Measurements from ENCODE around the gene SMC3. TPM values are rescaled to one million over a fixed set of nuclear protein-coding genes. Genes with fewer than 3 reads are reported as not detected.

Gene SMC3
- total and polyA plus RNA-seq, 2 of the 13 experiments (the other 11 are each of a cell fraction or from before 2014, with no cell fraction given) = 11.7 to 48.0 TPM

- TF ChIP-seq NR2F6 (IDR thresholded peaks at IDR 0.05) (peak; percentile 41; the same call in 1 of the 2 replicates), NR2F6 (CRISPR knock-in tag; IDR thresholded peaks at IDR 0.05) (no peak), PAWR (CRISPR knock-in tag; IDR thresholded peaks at IDR 0.05; ENCODE audit: borderline replicate concordance) (no peak), ZNF44 (CRISPR knock-in tag; IDR thresholded peaks at IDR 0.05) (no peak), RAD21 (CRISPR knock-in tag; IDR thresholded peaks at IDR 0.05) (no peak), MAFK (conservative IDR thresholded peaks at IDR 0.05 in 1 of 2, IDR thresholded peaks at IDR 0.05 in 1 of 2; ENCODE audit: low read length in 2 of 2) (peak; percentile 91 to 95), SOX5 (CRISPR knock-in tag; IDR thresholded peaks at IDR 0.05; ENCODE audit: borderline replicate concordance) (peak; percentile 64), REXO4 (CRISPR knock-in tag; IDR thresholded peaks at IDR 0.05; ENCODE audit: borderline replicate concordance) (no peak), ZNF335 (CRISPR knock-in tag; IDR thresholded peaks at IDR 0.05) (no peak), MAFG (CRISPR knock-in tag; IDR thresholded peaks at IDR 0.05) (no peak), PPARG (CRISPR knock-in tag; conservative IDR thresholded peaks at IDR 0.05) (0 out of 2 replicates have a peak, but pooled peaks have one; percentile 24), TBX3 (IDR thresholded peaks at IDR 0.05; ENCODE audit: borderline replicate concordance) (peak; percentile 78; the same call in 1 of the 2 replicates), MNT (IDR thresholded peaks at IDR 0.05) (no peak), KAT8 (CRISPR knock-in tag; IDR thresholded peaks at IDR 0.05) (peak; percentile 49; the same call in 1 of the 2 replicates), SIN3A (IDR thresholded peaks at IDR 0.05; ENCODE audit: borderline replicate concordance, low read depth, low read length) (peak; percentile 28; the same call in 1 of the 2 replicates), FOXA1 (IDR thresholded peaks at IDR 0.05) (peak; percentile 55; the same call in 1 of the 2 replicates), FOXA1 (CRISPR knock-in tag; IDR thresholded peaks at IDR 0.05) (peak; percentile 91), NFYC (CRISPR knock-in tag; IDR thresholded peaks at IDR 0.05) (no peak), MTF1 (CRISPR knock-in tag; IDR thresholded peaks at IDR 0.05) (no peak), ZFP36 (IDR thresholded peaks at IDR 0.05; ENCODE audit: borderline replicate concordance, low read depth, low read length, partially characterized antibody) (no peak), ZMAT5 (CRISPR knock-in tag; IDR thresholded peaks at IDR 0.05; ENCODE audit: borderline replicate concordance, low read depth) (no peak), SMAD3 (CRISPR knock-in tag; IDR thresholded peaks at IDR 0.05) (no peak), XRCC5 (optimal IDR thresholded peaks at IDR 0.05; ENCODE audit: low read length) (no peak), TBX2 (CRISPR knock-in tag; IDR thresholded peaks at IDR 0.05; ENCODE audit: borderline replicate concordance) (peak; percentile 76; the same call in 1 of the 2 replicates), ZNF362 (CRISPR knock-in tag; IDR thresholded peaks at IDR 0.05; ENCODE audit: borderline replicate concordance) (peak; percentile 88), ZSCAN29 (CRISPR knock-in tag; conservative IDR thresholded peaks at IDR 0.05) (no peak), ZNF644 (CRISPR knock-in tag; IDR thresholded peaks at IDR 0.05; ENCODE audit: low read depth) (peak; percentile 75), IKZF5 (CRISPR knock-in tag; IDR thresholded peaks at IDR 0.05) (peak; percentile 62; the same call in 1 of the 2 replicates), ZNF629 (CRISPR knock-in tag; conservative IDR thresholded peaks at IDR 0.05) (no peak), KDM6A (CRISPR knock-in tag; IDR thresholded peaks at IDR 0.05; ENCODE audit: low read depth) (peak; percentile 42; the same call in 1 of the 2 replicates)
Measured at GRCh38 chr10:110569736-110570135, 2.2 kb downstream of the SMC3 start (continued).
